HG02623 (cell line): Measurements from ENCODE around the gene SLAMF6.
"Not testable (repeated sequence)": the region's sequence is repeated elsewhere in the genome, so short reads cannot be mapped to it uniquely, and the experiment has no call there.

ENCODE experiments used
- ATAC-seq: cut with Tn5 transposase; IDR thresholded peaks from one replicate; pipeline ENCODE4 v1.9.1; 2021; ENCODE audit warnings: moderate library complexity; ENCODE audit not compliant: unreplicated experiment

The SLAMF6 gene

DNA sequence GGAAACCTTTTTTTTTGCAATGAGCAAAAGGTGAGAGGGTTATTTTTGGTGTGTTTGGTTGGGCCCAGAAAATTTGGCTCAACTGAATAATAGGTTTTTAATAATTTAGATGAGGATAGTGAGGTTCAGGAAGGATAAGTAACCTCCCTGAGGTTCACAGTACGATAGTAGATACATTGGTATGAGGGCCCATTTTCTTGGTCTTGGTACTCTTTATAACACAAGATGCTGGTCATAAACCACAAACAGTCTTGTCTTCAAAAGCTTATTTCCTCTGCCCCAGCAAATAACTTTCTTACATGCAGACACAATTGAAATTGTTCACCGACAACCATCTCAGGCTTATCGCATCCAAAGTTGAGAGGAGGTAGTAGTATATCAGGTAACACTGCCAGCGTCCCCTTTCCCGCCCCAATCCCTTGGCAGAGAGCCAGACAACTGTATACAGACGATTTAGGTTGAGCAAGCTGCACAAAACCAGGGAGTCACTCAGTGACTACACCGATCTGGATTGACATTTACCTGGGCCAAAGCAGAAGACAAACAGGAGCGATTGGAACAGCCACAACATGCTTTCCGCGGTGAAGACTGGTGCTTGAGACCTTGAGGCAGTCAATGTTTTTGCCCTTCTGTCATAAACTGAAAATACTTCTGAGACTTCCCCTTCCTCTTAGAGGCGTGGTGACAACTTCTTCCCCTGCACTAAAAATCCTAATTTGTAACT, at the start of gene SLAMF6:
Gene SLAMF6 (minus strand): TSS at position 634 of the 724 bp plus-strand sequence. CDS start 63 bp downstream, at position 571.
- no peak for ATAC-seq

- ATAC-seq: no peak
These were observed 47.8 kb upstream of the SLAMF6 start for GRCh38 chr1:160570840-160571239.

DNA sequence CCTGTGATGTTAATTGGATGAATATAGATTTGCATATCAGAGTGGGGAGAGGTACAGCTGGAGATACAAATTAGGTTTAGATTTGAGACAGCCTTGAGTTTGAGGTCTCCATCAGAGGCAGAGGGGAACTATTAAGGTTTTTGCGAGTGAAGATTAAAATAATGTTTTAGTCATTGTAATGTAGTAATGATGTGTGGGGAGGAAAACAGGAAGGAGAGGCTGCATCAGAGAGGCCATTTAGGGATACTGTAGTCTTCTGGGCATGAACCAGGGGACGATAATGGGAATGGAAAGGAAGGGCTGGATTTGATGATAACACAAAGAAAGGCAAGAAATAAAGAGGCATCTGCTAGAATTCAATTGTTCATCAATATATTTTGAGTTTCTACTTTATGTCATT, 46.8 kb upstream of the SLAMF6 start:
- ATAC-seq: no peak

DNA sequence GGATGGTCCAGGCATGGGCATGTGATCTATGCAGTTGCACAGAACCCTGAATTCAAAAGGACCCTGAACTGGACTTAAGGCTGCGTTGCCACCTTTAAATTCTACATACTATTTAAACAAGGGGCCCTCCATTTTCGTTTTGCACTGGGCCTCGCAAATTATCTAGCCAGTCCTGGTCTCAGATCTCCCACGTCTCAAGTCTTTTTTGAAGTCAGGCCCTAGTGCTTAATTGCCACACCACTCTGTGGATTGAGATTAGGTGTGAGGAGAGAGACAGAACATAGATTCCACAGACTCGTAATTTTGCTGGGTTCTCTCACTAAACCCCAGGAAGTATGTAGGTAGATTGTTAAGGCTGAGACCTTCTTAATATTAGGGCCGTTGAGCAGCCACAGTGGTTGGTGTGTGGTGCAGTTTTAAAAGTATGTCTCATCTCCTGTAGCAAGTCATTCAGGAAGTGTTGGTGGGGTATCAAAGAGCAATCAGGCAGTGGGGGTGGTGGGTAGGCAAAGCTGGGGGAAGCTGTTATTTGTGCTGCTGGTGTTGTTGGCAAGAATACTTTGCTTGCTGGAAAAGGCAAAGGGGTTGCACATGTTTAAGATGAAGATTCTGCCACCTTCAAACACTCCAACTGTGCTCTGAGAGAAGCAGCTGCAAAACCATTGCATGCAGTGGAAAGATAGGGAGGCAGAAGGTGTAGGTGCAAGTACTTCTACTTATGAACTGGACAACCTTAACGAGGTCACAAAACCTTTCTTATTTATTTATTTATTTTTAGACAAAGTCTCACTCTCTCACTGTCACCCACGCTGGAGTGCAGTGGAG, 45.0 kb upstream of the SLAMF6 start:
- ATAC-seq: no peak

DNA sequence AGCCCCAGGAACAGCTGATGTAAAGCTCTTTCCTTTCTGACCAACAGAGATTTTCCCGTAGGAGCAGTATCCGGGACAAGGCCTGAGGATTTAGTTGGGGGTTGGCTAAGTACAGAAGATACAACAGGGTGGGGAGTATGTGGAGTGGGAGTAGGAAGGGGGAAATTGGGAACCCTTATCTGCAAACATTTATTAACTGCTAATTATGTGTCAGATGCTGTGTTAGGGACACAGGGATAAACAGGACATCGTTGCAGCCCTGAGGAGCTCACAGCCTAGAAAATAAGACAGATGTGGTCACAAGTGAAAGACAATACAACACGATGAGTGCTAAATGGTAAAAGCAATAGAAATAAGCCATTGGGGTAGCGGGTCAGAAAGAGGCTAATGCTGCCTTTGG, 44.3 kb upstream of the SLAMF6 start:
- ATAC-seq: no peak

GRCh38 chr1:160565564-160565963, 42.5 kb upstream of the SLAMF6 start:
- ATAC-seq: no peak

GRCh38 chr1:160563230-160563629, 40.2 kb upstream of the SLAMF6 start:
- not testable (repeated sequence) for ATAC-seq

- not testable (repeated sequence) for ATAC-seq
These were observed 39.7 kb upstream of the SLAMF6 start for GRCh38 chr1:160562745-160563144.

- no peak for ATAC-seq
These were observed 37.8 kb upstream of the SLAMF6 start for GRCh38 chr1:160560806-160561205.

GRCh38 chr1:160560045-160560705, 37.1 kb upstream of the SLAMF6 start:
- ATAC-seq: no peak

GRCh38 chr1:160559437-160559836, 36.4 kb upstream of the SLAMF6 start:
- not testable (repeated sequence) for ATAC-seq

- no peak for ATAC-seq
These were observed 35.8 kb upstream of the SLAMF6 start for GRCh38 chr1:160558660-160559380.

GRCh38 chr1:160553778-160554177, 30.7 kb upstream of the SLAMF6 start:
- no peak for ATAC-seq

DNA sequence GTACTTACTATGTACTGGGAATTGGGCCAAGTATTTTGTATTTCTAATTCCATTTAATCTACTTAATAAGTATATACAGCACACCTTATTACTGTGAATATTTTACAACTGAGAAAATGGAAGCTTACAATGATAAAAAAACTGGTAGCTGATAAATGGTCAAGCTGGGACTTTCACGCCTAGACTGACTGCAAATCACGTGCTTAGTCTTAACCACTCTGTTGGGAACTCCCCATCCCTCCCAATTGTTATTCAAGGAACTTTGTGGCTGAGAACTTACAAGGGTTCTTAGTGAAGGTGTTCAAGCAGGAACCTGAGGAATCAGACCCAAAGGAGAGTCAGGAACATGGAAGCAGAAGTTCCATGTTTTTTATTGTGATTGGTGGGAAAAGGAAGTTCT, 29.4 kb upstream of the SLAMF6 start:
- no peak for ATAC-seq

DNA sequence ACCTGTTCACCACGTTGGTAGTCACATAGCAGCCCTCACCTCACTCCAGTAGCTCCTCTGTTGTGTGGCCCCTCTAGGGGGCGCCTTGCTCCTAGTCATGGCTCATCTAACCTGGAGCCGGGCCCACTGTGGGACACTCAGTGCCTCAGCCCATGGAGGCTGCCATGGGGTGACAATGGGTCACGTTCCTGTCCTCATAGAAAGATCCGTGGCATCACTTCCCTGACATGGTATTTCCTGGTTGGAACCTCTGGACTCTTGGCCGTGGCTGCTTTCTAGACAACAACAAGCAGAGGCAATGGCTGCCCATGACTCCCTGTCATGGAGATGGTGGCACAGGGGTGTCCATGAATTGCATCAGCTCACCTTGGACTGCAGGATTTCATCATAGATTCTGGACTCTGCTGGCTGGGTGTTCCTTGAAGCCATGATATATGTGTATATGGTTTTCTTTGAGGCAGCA, 27.5 kb upstream of the SLAMF6 start:
- no peak for ATAC-seq

- ATAC-seq: no peak
These were observed 26.6 kb upstream of the SLAMF6 start for GRCh38 chr1:160549665-160550006.

DNA sequence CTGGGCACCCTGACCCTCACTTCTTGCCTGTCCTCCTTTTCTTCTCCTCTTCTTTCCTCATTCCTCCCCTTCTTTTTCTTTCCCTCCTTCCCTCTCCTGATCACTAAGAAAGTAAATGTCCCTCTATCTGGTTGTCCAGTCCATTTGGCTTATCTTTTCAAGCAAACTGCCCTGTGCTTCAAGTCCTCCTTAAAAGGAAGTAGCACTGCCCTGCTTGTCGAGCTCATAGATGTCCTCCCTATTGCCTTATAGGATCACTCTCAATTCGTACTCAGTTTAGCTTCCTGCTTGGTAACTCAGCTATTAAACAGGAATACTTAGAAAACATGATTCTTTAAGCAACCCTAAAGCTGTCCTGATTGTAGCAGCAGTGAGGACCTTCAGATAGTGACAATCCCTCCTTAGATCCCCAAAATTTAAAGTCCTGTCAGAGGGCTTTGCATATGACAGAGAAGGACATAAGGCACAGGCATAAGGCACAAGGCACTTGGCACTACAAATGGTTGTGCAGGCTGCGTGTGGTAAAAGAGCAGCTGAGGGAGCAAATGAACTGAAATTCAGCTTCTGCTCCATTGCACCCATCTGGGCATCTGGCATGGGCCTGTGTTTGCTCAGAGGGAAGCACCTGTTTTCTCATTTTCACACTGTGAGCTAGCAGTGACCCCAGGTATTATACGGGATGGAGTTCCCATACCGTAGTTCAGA, 26.1 kb upstream of the SLAMF6 start:
- no peak for ATAC-seq

GRCh38 chr1:160548183-160548582, 25.1 kb upstream of the SLAMF6 start:
- peak; percentile 34 for ATAC-seq

DNA sequence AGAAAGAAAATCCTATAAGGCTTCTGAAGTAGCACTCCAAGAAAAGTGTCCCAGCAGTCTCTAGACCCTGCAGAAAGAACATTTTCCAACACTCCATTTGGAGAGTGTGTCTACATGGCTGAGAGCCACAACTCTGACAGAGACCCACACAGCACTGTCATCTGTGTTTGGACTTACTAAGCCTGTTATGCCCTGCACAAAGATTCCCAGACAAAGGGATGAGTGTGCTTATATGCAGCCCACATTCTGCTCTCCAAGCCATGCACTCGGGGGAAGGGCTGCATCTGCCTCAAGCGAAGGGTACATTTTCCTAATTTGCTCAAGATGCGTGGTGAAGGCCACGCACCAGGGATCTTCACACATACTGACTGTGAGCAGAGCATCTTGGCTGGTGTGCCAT, 24.4 kb upstream of the SLAMF6 start:
- no peak for ATAC-seq

DNA sequence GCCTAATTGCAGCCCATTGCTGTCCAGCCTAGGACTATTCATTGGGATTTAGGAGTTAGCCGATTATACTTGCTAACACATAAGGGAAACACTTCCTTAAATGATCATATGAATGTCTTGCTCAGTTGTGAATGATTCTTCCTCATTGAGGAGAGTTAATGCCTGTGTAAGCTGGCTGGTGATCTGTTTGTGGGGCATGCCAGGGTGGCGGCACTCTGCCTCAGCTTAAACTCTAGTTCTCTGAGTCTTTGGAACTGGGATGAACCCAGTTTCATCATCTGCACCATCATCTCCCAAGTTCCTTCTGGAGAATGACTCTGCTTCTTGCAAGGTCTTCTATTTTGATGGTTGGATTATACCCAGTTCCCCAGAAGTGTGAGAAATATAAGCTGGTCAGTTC, 23.9 kb upstream of the SLAMF6 start:
- no peak for ATAC-seq
